Tongue (tissue), 1 donor: ENCODE measurements around the gene KRTAP13-4. TPM values are rescaled to one million over a fixed set of nuclear protein-coding genes. Genes with fewer than 3 reads are reported as not detected.

Experiments
- total RNA-seq: library from RNA; depleted of rRNA; stranded (reverse); fragments of >200 nt; gene quantifications from one replicate; pipeline ENCODE4 v1.2.3, GENCODE V29; 2014

The KRTAP13-4 gene
- total RNA-seq, 1 donor from 2014 or later = not detected

Other genes starting within 250 kb of the KRTAP13-4 start
- 4.0 TPM for gene CLDN8, start 214.1 kb upstream of the KRTAP13-4 start, total RNA-seq
- gene KRTAP24-1, start 147.3 kb upstream of the KRTAP13-4 start, total RNA-seq = not detected
- not detected for gene KRTAP25-1, start 140.7 kb upstream of the KRTAP13-4 start, total RNA-seq
- gene KRTAP26-1, start 109.9 kb upstream of the KRTAP13-4 start, total RNA-seq = not detected
- gene KRTAP27-1, start 92.5 kb upstream of the KRTAP13-4 start, total RNA-seq = not detected
- not detected for gene KRTAP23-1, start 81.6 kb upstream of the KRTAP13-4 start, total RNA-seq
- not detected for gene KRTAP13-2, start 57.9 kb upstream of the KRTAP13-4 start, total RNA-seq
- not detected for gene KRTAP13-1, start 34.2 kb upstream of the KRTAP13-4 start, total RNA-seq
- gene KRTAP13-3, start 4.3 kb upstream of the KRTAP13-4 start, total RNA-seq = not detected
- not detected for gene KRTAP15-1, start 10.1 kb downstream of the KRTAP13-4 start, total RNA-seq
- gene KRTAP19-1, start 50.1 kb downstream of the KRTAP13-4 start, total RNA-seq = not detected
- not detected for gene KRTAP19-2, start 57.2 kb downstream of the KRTAP13-4 start, total RNA-seq
- not detected for gene KRTAP19-3, start 61.8 kb downstream of the KRTAP13-4 start, total RNA-seq
- gene KRTAP19-4, start 66.9 kb downstream of the KRTAP13-4 start, total RNA-seq = not detected
- not detected for gene KRTAP19-5, start 71.9 kb downstream of the KRTAP13-4 start, total RNA-seq
- not detected for gene KRTAP19-6, start 111.6 kb downstream of the KRTAP13-4 start, total RNA-seq
- gene KRTAP19-7, start 131.1 kb downstream of the KRTAP13-4 start, total RNA-seq = not detected
- not detected for gene KRTAP22-2, start 160.2 kb downstream of the KRTAP13-4 start, total RNA-seq
- not detected for gene KRTAP6-3, start 162.2 kb downstream of the KRTAP13-4 start, total RNA-seq
- not detected for gene KRTAP6-2, start 168.7 kb downstream of the KRTAP13-4 start, total RNA-seq
- not detected for gene KRTAP22-1, start 170.9 kb downstream of the KRTAP13-4 start, total RNA-seq
- gene KRTAP6-1, start 183.7 kb downstream of the KRTAP13-4 start, total RNA-seq = not detected
- gene KRTAP20-1, start 186.2 kb downstream of the KRTAP13-4 start, total RNA-seq = not detected
- not detected for gene KRTAP20-4, start 190.4 kb downstream of the KRTAP13-4 start, total RNA-seq
- not detected for gene KRTAP20-2, start 205.0 kb downstream of the KRTAP13-4 start, total RNA-seq
- gene KRTAP20-3, start 212.6 kb downstream of the KRTAP13-4 start, total RNA-seq = not detected